SK-N-SH treated with all-trans-retinoic acid at 6 μM for 48 hours (cell line): ENCODE results near the gene PDZD2.

Experiments
- ARNTL ChIP-seq: fragments of 450-650 bp; formaldehyde crosslinking; IDR thresholded peaks from 2 replicates; pipeline ENCODE4 v1.5.0; 2020; ENCODE audit warnings: low read depth, mild to moderate bottlenecking, moderate library complexity, borderline replicate concordance
- CSDC2 ChIP-seq: fragments of 250-450 bp; sonication (Bioruptor Pico); IDR thresholded peaks from 2 replicates; pipeline ENCODE4 v1.5.0; 2020; ENCODE audit warnings: mild to moderate bottlenecking, moderate library complexity
- ESRRG ChIP-seq: fragments of 250-450 bp; sonication (Bioruptor Pico); IDR thresholded peaks from 2 replicates; pipeline ENCODE4 v1.6.1; 2021; ENCODE audit warnings: mild to moderate bottlenecking
- GLIS3 ChIP-seq: fragments of 250-450 bp; sonication (Bioruptor Pico); IDR thresholded peaks from 2 replicates; pipeline ENCODE4 v1.5.0; 2020; ENCODE audit warnings: mild to moderate bottlenecking, moderate library complexity
- PPARA ChIP-seq: fragments of 250-450 bp; sonication (Bioruptor Pico); IDR thresholded peaks from 2 replicates; pipeline ENCODE4 v1.5.0; 2020; ENCODE audit warnings: mild to moderate bottlenecking, borderline replicate concordance
- RARB ChIP-seq: fragments of 250-450 bp; sonication (Bioruptor Pico); IDR thresholded peaks from 2 replicates; pipeline ENCODE4 v1.8.0; 2021; ENCODE audit warnings: mild to moderate bottlenecking, moderate library complexity
- SNAI2 ChIP-seq: fragments of 250-450 bp; sonication (Bioruptor Pico); IDR thresholded peaks from 2 replicates; pipeline ENCODE4 v1.5.0; 2020; ENCODE audit warnings: mild to moderate bottlenecking, moderate library complexity
- TCF4 ChIP-seq: fragments of 250-450 bp; sonication (Bioruptor Pico); IDR thresholded peaks from 2 replicates; pipeline ENCODE4 v1.8.0; 2021; ENCODE audit warnings: mild to moderate bottlenecking, moderate library complexity, borderline replicate concordance
- TOX ChIP-seq: fragments of 250-450 bp; sonication (Bioruptor Pico); IDR thresholded peaks from 2 replicates; pipeline ENCODE4 v1.8.0; 2021; ENCODE audit warnings: mild to moderate bottlenecking, moderate library complexity, borderline replicate concordance
- ZFP3 ChIP-seq: fragments of 250-450 bp; sonication (Bioruptor Pico); IDR thresholded peaks from 2 replicates; pipeline ENCODE4 v1.5.0; 2020; ENCODE audit warnings: mild to moderate bottlenecking, moderate library complexity
- ZFP30 ChIP-seq: fragments of 450-650 bp; formaldehyde crosslinking; IDR thresholded peaks from 2 replicates; pipeline ENCODE4 v1.5.0; 2022; ENCODE audit warnings: mild to moderate bottlenecking, moderate library complexity
- TF ChIP-seq, protein P1 (sequence below): fragments of 250-450 bp; sonication (Bioruptor Pico); IDR thresholded peaks from 2 replicates; pipeline ENCODE4 v1.5.1; 2021; ENCODE audit warnings: mild to moderate bottlenecking, moderate library complexity
- TF ChIP-seq, protein P2 (sequence below): fragments of 250-450 bp; sonication (Bioruptor Pico); IDR thresholded peaks from 2 replicates; pipeline ENCODE4 v1.8.0; 2020; ENCODE audit warnings: mild to moderate bottlenecking, moderate library complexity, borderline replicate concordance
- TF ChIP-seq, protein P3 (sequence below): fragments of 250-450 bp; sonication (Bioruptor Pico); IDR thresholded peaks from 2 replicates; pipeline ENCODE4 v1.8.0; 2021; ENCODE audit warnings: low read depth, mild to moderate bottlenecking, moderate library complexity, borderline replicate concordance

DNA sequence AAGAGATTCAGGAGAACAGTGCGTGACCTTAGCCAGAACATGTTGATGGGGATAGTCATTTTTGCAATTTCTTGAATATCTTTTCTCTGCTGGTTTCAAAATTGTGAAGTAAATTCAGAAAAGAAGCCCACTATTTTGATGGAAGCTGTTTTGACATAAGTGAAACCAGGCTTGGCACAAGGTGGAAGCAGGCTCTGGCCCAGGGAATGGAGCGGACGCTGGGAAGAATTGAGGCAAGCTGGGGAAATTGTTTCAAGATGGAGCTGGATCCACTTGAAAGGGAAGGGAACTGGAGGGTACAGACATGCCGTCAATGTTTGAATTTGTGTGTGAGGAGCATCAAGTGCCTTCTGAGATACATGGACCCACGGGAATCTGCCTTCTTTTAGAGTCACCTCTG, 328.0 kb downstream of the PDZD2 start:
- TF ChIP-seq ZFP3 (CRISPR knock-in tag) (no peak), ZFP30 (CRISPR knock-in tag) (no peak), CSDC2 (CRISPR knock-in tag) (no peak), RARB (no peak), TCF4 (CRISPR knock-in tag) (no peak), SNAI2 (CRISPR knock-in tag) (no peak), ARNTL (CRISPR knock-in tag) (no peak), PPARA (no peak), TOX (CRISPR knock-in tag) (no peak), GLIS3 (CRISPR knock-in tag) (no peak), ESRRG (no peak)
- TF ChIP-seq, protein P1, sequence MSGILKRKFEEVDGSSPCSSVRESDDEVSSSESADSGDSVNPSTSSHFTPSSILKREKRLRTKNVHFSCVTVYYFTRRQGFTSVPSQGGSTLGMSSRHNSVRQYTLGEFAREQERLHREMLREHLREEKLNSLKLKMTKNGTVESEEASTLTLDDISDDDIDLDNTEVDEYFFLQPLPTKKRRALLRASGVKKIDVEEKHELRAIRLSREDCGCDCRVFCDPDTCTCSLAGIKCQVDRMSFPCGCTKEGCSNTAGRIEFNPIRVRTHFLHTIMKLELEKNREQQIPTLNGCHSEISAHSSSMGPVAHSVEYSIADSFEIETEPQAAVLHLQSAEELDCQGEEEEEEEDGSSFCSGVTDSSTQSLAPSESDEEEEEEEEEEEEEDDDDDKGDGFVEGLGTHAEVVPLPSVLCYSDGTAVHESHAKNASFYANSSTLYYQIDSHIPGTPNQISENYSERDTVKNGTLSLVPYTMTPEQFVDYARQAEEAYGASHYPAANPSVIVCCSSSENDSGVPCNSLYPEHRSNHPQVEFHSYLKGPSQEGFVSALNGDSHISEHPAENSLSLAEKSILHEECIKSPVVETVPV (CRISPR knock-in tag): no peak
- TF ChIP-seq, protein P2, sequence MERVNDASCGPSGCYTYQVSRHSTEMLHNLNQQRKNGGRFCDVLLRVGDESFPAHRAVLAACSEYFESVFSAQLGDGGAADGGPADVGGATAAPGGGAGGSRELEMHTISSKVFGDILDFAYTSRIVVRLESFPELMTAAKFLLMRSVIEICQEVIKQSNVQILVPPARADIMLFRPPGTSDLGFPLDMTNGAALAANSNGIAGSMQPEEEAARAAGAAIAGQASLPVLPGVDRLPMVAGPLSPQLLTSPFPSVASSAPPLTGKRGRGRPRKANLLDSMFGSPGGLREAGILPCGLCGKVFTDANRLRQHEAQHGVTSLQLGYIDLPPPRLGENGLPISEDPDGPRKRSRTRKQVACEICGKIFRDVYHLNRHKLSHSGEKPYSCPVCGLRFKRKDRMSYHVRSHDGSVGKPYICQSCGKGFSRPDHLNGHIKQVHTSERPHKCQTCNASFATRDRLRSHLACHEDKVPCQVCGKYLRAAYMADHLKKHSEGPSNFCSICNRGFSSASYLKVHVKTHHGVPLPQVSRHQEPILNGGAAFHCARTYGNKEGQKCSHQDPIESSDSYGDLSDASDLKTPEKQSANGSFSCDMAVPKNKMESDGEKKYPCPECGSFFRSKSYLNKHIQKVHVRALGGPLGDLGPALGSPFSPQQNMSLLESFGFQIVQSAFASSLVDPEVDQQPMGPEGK (CRISPR knock-in tag): no peak
- TF ChIP-seq, protein P3, sequence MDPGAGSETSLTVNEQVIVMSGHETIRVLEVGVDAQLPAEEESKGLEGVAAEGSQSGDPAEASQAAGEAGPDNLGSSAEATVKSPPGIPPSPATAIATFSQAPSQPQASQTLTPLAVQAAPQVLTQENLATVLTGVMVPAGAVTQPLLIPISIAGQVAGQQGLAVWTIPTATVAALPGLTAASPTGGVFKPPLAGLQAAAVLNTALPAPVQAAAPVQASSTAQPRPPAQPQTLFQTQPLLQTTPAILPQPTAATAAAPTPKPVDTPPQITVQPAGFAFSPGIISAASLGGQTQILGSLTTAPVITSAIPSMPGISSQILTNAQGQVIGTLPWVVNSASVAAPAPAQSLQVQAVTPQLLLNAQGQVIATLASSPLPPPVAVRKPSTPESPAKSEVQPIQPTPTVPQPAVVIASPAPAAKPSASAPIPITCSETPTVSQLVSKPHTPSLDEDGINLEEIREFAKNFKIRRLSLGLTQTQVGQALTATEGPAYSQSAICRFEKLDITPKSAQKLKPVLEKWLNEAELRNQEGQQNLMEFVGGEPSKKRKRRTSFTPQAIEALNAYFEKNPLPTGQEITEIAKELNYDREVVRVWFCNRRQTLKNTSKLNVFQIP (CRISPR knock-in tag): no peak
